Measurements from ENCODE around the gene ARAF.
"Not testable (repeated sequence)": the region's sequence is repeated elsewhere in the genome, so short reads cannot be mapped to it uniquely, and the experiment has no call there.

The ARAF gene

DNA sequence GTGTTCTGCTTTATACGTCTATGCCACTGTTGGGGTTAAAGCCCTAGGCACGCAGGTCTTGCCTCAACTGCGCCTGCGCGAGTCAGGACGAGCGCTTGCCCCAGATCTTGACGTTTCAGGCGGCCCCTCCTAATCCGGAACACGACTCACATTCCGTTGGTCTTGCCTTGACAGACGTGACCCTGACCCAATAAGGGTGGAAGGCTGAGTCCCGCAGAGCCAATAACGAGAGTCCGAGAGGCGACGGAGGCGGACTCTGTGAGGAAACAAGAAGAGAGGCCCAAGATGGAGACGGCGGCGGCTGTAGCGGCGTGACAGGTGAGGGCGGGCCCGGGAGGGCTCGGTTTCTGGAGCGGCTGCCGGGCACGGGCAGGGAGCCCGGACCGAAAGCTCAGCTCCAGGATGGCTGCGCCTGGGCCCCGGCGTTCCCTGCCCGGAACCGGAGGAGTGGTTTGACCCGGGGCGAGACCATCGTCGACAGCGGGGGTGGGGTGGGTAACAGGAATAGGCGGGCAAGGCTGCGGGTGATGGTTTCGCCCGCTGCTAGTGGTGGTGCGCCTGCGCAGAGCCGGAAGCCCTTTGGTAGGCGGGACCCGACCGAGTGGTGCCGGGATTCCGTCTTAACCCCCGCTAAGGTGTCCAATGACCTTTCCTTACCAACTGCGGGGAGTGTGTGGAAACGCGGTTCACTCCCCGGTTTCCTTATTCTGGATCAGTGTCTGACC is at the start of gene ARAF:
Gene ARAF, plus strand, starts transcription at position 272 of the 725 bp plus-strand sequence. CDS start 1,763 bp downstream, outside the sequence.
- peak; percentile 46 to 97 (median 92) for DNase-seq

DNA sequence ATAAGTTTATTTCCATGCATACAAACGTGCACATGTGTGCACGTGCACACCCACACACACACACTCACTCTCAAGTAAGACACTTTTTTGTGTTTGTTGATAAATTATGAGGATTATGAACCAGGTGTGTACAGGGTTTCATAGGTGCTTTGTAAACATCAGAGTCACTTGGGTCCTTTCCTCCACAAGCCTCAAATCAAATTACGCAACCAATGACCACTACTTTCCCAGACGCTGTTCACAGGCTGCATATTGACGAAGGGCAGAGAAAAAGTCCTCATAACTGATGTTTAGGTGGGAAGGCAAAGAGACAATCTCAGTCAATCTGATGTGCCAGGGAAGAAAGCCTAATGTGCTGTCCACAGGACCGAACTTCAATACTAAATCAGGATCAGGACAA is 48.6 kb upstream of the ARAF start:
- DNase-seq, result not testable (repeated sequence)

DNA sequence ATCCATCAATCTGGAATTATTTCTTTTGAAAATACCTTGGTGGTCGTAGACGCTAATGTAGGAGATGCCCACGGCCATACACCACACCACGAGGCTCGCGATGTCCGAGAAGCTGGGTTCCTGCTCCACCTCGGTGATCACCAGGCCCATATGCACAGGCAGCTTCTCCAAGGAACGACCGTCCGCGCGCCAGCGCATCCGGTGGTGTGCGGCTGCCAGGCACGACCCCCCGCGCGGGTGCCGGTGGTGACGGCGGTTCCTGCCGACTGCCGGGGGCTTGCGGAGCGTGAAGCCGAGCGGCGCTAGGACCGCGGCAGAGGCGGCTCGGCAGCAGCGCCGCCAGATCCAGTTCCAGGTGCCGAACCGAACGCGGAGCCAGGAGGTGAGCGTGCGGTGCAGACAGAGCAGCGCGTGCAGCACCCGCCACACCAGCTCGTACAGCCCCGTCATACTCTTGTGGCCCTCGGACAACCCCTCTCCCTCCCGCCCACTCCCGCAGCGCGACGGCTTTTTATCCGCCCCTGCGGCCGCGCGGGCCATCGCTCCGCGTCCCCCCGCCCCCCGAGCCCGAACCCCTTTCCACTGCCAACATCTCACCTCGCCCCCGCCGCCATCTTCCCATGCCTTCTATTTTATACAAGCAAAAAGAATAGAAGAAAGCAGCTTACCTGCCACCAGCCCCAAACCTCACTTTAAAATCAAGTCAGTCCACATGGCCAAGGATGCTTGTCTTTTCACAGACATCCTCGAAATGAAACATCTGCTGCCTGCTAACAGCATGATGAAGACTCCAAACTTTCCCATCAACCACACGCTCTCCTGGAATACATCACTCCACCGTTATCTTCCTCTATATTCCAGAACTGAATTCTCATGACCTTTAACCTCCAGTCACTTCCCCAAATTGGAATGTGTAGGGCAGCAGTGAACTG is 47.7 kb upstream of the ARAF start:
- DNase-seq, result peak in 1 of 14 donors; percentile 24

DNA sequence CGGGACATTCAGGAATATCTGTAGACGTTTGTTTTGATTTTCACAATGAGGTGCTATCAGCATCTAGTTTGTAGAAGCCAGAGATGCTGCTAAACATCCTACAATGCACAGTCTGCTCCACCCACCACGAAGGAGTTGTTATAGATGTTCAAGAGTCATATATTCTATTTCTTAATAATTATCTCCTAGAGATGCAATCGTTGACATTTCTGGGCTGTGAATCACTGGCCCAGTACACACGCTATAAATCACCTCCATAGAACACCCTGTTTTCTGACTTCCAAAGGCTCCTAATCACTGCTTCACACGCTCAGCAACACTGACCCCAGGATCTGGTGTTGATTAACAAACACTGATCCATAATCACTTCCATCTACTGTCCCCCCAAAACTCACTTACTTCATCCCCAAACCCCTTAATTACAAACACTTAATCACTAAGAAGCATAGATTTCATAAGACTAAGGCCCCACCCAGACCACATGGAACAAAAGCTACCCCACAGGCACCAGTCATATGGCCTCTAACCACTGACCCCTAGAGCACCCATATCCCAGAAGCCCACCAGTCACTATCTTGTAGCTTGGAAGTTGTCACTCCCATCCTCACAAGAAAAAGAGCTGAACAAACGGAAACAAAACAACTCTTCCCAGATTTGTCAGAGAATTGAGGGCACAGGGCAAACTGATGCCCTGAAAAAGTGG is 46.3 kb upstream of the ARAF start:
- DNase-seq, result no peak

DNA sequence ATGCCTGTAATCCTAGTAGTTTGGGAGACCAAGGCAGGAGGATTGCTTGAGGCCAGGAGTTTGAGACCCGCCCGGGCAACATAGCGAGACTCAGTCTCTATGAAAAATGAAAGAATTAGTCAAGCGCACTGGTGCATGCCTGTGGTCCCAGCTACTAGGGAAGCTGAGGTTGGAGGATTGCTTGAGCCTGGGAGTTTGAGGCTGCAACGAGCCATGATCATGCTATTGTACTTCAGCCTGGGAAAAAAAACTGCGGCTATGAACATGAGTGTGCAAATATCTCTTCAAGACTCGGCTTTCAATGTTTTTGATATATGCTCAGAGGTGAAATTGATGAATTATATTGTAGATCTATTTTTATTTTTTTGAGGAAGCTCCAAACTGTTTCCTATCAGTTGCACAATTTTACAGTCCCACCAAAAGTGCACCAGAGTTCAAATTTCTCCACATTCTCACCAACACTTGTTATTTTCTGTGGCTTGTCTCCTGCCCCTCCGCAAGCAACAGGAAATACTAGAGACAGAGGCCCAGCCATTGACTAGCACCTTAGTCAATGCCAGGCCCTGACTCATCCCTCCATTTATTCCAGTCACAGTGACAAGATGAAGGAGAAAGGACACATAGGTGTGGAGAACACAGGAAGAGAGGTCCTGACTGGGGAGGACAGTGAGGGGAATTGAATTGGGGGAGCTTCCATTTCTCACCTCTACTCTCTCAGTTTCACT is 44.9 kb upstream of the ARAF start:
- DNase-seq, result no peak

DNA sequence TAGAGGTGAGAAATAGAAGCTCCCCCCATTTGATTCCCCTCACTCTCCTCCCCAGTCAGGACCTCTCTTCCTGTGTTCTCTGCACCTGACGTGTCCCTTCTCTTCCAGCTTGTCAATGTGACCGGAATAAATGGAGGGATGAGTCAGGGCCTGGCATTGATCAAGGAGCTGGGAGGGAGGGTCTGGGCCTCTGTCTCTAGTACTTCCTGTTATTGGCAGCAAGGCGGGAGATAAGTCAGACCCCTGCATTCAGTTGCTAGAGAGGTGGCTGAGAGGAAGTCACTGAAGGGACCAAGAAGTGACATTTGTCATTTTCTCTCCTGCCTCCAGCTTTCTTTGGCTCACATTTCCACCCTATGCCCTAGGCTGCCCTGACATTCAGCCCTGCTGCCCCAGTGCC is 42.9 kb upstream of the ARAF start:
- DNase-seq, result no peak

DNA sequence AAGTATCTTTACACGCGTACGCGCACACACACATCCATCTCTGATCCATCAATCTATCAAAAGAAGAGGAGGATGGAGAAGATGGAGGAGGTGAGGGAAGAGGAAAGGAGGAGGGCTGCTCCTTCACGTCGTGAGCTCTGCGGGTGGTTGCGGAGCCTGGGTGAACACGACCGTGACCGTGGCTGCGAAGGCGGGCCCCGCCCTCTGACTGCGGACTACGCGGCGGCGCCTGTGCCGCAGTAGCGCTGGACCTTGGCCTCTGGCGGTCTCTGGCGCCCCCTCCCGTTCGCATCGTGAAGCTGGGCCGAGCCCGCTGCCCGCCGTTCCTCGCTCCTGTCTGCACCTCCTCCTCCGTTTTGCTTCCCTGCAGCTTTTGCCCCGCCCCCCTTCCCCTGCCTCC is 37.7 kb upstream of the ARAF start:
- peak in 13 of 14 donors; percentile 7 to 83 (median 45) for DNase-seq

- DNase-seq, result no peak
Measured at GRCh38 chrX:47523713-47524166, 37.3 kb upstream of the ARAF start.

- no peak for DNase-seq
Measured at GRCh38 chrX:47529548-47529947, 31.5 kb upstream of the ARAF start.

DNA sequence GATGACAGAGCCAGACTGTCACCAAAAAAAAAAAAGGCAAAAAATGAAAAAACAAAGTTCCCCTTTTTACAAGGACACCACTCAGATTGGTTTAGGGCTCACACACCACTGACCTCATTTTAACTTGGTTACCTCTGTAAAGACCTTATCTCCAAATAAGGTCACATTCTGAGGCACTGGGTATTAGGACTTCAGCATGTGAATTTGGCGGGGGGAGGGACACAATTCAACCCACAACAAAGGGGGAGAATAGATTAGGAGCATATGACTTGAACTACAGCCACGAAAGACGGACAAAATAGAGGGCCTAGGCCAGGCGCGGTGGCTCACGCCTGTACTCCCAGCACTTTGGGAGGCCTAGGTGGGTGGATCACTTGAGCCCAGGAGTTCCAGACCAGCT is 31.0 kb upstream of the ARAF start:
- no peak for DNase-seq

DNA sequence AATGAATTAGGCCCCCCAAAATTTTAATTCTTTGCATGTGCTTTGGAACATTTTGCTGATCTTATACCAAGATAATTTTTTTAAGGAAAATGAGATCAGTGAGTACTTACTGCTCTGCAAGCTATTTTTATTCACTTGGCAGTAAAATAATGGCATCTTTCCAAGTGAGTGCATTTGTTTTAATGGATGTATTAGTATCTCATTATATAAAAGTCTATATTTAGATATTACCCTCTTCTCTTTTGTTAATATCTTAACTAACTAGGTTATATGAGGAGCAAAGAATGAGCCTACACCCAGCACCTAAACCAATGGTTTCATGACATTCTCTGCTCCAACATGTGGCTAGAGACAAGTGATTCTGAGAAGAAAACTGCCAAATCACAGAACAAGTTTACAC is 21.1 kb upstream of the ARAF start:
- peak in 1 of 14 donors; percentile 5 for DNase-seq

- peak in 12 of 14 donors; percentile 4 to 87 (median 55) for DNase-seq
Measured at GRCh38 chrX:47540754-47541538, 20.1 kb upstream of the ARAF start.

DNA sequence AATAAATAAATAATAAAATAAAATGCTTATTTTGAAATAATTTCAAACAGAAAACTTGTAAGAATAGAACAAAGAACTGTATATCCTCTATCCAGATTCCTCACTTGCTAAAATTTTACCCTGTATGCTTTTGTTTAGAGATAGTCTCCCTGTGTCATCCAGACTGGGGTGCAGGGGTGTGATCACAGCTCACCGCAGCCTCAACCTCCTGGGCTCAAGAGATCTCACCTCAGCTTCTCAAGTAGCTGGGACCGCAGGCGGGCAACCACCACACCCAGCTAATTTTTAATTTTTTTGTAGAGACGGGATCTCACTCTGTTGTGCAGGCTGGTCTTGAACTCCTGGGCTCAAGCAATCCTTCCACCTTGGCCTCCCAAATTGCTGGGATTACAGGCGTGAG is 17.5 kb upstream of the ARAF start:
- no peak for DNase-seq

DNA sequence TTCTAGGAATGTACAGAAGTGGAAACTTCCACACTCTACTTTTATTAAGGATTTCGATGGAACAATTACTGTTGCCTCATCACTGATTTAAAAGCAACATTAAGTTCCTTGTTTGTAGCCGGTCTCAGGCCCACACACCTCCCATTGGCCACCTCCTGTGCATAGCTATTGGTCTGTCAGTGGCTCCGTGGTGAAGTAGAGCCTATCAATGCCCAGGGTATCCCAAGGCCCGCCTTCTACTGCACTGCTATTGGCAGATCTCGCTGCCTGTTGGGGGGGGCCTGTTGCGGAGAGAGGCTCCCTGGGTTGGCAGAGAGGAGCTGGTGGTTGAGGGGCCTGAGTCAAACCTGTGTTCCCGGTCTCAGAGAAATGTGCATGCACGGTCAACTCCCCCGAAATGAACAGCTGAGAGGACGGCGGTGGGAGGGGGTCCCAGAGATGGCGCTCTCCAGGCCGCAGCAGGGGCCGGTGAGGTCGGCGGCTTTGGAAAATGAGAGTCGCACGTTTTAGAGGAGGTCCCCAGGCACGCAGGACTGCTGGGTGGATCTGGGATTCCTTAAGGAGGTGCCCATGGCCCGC is 4.9 kb upstream of the ARAF start:
- DNase-seq, result peak in 13 of 14 donors; percentile 21 to 92 (median 78)

GRCh38 chrX:47558436-47558835 is 2.6 kb upstream of the ARAF start:
- no peak for DNase-seq

DNA sequence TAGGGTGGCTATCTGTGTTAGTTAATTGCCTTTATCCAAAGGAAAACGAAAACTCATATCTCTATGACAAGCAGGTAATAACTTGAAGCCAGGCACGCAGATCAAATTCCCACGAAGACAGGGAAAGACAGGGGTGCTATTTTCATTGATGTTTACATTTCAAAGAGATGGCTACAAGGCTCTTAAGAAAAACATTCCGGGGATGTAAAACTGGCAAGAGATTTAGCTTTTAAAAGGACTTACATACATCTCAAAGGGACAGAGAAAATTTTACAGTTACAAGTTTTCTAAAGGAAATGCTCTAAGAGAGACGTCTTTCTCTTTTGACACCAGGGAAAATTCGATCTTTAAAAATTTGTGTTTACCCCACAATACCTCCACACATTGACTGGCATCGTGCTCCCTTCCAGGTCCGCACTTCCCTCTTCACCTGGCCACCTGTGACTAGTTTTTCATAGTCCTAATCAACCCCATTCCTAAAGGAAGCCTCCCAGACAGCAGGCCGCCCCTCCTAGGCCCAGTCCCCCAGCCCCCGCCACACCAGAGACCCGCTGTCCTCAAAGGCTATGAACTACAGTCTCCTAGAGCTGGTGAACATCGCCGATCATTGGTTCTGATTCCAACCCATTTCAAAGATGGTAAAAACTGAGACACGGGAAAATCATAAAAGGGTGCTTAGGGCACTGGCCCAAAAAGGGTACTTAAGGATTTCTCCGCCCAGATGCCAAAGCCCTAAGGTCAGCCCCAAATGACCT is 649 bp upstream of the ARAF start:
- no peak for DNase-seq

DNA sequence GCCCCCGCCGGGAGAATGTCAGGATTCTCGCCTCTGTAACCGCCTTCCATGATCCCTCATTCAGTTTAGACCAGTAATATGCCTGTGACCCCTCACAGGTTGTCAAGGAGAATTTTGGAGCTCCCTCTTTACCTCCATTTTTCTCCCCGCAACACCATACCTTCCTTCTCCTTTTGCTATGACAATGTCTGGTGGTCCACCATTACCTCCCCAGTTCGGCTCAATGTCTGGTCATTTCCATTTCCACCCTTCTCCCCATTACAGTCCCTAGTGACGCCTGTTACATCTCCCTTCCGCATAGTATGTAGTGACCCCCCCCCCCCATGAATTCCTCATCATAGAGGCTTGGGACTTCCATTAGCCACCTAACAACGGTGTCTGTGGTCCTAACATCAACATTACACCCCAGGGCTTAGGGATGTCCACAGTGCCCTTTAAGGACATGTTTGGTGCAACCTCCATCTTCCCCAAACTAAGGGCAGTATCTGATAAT is 700 bp downstream of the ARAF start:
- DNase-seq, result no peak

GRCh38 chrX:47562615-47563243 is 1.7 kb downstream of the ARAF start:
- peak in 1 of 14 donors; percentile 9 for DNase-seq

DNA sequence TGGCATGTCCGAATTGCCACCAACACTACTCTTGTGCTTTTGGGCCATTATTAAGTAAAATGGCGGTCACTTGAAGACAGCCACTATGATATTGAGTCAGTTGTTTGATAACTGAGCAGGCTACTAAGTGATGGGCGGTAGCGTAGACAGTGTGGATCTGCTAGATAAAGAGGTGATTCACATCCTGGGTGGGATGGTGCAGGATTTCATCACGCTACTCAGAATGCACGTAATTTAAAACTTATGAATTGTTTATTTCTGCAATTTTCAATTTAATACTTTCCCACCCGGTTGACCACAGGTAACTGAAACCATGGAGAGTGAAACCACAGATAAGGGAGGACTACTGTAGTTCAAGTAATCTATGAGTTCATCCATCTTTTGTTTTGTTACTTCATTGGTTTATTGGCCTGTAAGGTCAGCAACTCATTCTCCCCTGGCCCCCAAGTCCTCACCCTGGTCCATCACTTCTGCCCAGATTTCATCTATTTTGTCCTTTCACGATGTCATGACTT is 2.9 kb downstream of the ARAF start:
- no peak for DNase-seq

All from C1 segment of cervical spinal cord (tissue), 14 donors.